ENCODE measurements around the gene HIC1.

Gene HIC1

GRCh38 chr17:2064980-2065785, 10.3 kb downstream of the HIC1 start:
- Histone ChIP-seq H2BK5ac (ENCODE audit: low read depth, low read length, poor library complexity, severe bottlenecking) (no peak overlapping the region), H3K9me3 (ENCODE audit: control insufficient read depth, low read length) (no peaks in the 10 kb centered on the region), H2AFZ (ENCODE audit: low read depth, low read length) (no peak overlapping the region), H3K23ac (ENCODE audit: low read length in 2 of 2) (no peak overlapping the region), H2BK15ac (ENCODE audit: low read depth, poor library complexity, severe bottlenecking) (peak overlapping the region; percentile 92), H3K27ac (ENCODE audit: low read length, poor library complexity, severe bottlenecking) (peak overlapping the region; percentile 93), H2AK5ac (ENCODE audit: low read length, severe bottlenecking) (peak overlapping the region; percentile 54), H4K8ac (ENCODE audit: low read length) (peak overlapping the region; percentile 41), H3K4me2 (ENCODE audit: low read length, poor library complexity, severe bottlenecking) (no peak overlapping the region), H2BK12ac (ENCODE audit: low read length in 2 of 2) (peak overlapping the region; percentile 14 to 42), H3K9ac (ENCODE audit: low read length) (peak overlapping the region; percentile 93), H2BK120ac (ENCODE audit: low read depth, low read length) (no peak overlapping the region), H3K4me1 (ENCODE audit: control insufficient read depth, insufficient read depth, low read depth, low read length) (peaks cover 73% of the 10 kb centered on the region), H3K14ac (ENCODE audit: low read length in 2 of 2) (peak overlapping the region in 1 of 2 experiments; percentile 76), H3K18ac (ENCODE audit: low read depth in 1 of 2, low read length in 2 of 2) (peak overlapping the region; percentile 35 to 76), H3K27me3 (ENCODE audit: control insufficient read depth in 1 of 2, insufficient read depth in 1 of 2, low read length in 2 of 2) (no peaks in the 10 kb centered on the region), H3K36me3 (ENCODE audit: control insufficient read depth in 1 of 2, insufficient read depth in 2 of 2, low read depth in 1 of 2, low read length in 2 of 2) (peaks cover 46 to 54% of the 10 kb centered on the region in 2 experiments), H3K4ac (ENCODE audit: low read depth in 1 of 2, low read length in 2 of 2) (peak overlapping the region; percentile 42 to 47), H4K91ac (ENCODE audit: low read length) (peak overlapping the region; percentile 60), H3K4me3 (ENCODE audit: insufficient read depth in 1 of 2, low read depth in 1 of 2, low read length in 2 of 2) (no peak overlapping the region), H3K79me1 (replicated peaks; ENCODE audit: low read length, poor library complexity, severe bottlenecking) (peaks cover 14% of the 10 kb centered on the region)
- DNase-seq, result peak; percentile 68
- 88% methylated on average over 23 of the region's 24 CpGs for WGBS

DNA sequence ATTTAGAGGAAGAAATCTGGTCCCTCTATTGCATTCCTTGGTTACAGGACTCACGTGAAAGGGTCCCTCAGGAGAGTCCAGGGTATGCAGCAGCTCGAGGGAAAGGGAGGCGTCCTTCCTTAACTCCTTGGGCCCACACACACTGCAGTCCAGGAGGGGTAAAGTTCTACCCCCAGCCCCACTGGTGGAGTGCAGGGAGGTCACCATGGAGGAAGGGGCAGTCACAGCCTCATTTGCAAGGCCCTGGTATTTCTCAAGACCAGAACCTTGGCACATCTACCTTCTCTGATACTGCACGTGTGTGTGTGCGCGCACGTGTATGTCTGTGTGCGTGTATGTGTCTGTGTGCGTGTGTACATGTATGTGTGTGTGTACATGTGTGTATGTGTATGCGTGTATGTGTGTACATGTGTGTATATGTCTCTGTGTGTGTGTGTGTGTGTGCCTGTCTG, 11.1 kb downstream of the HIC1 start:
- DNase-seq, result no peak
- peak overlapping the region; percentile 24 for H2BK120ac ChIP-seq (ENCODE audit: low read depth, low read length)
- 85% methylated on average over 10 of the region's 10 CpGs for WGBS
- H2AFZ ChIP-seq (ENCODE audit: low read depth, low read length), result no peak overlapping the region
- peak overlapping the region; percentile 67 for H4K91ac ChIP-seq (ENCODE audit: low read length)
- no peaks in the 10 kb centered on the region for H3K9me3 ChIP-seq (ENCODE audit: control insufficient read depth, low read length)
- peaks cover 77% of the 10 kb centered on the region for H3K4me1 ChIP-seq (ENCODE audit: control insufficient read depth, insufficient read depth, low read depth, low read length)
- no peak overlapping the region for H3K4me2 ChIP-seq (ENCODE audit: low read length, poor library complexity, severe bottlenecking)
- H3K4ac ChIP-seq (ENCODE audit: low read depth in 1 of 2, low read length in 2 of 2), result peak overlapping the region in 1 of 2 experiments; percentile 48
- peak overlapping the region; percentile 54 for H2AK5ac ChIP-seq (ENCODE audit: low read length, severe bottlenecking)
- H3K27ac ChIP-seq (ENCODE audit: low read length, poor library complexity, severe bottlenecking), result peak overlapping the region; percentile 93
- peak overlapping the region in 1 of 2 experiments; percentile 22 for H3K14ac ChIP-seq (ENCODE audit: low read length in 2 of 2)
- H3K23ac ChIP-seq (ENCODE audit: low read length in 2 of 2), result no peak overlapping the region
- H3K79me1 ChIP-seq (replicated peaks; ENCODE audit: low read length, poor library complexity, severe bottlenecking), result peaks cover 19% of the 10 kb centered on the region
- H3K4me3 ChIP-seq (ENCODE audit: insufficient read depth in 1 of 2, low read depth in 1 of 2, low read length in 2 of 2), result peak overlapping the region in 1 of 2 experiments; percentile 28
- peak overlapping the region; percentile 12 to 77 for H2BK12ac ChIP-seq (ENCODE audit: low read length in 2 of 2)
- peak overlapping the region; percentile 66 for H3K9ac ChIP-seq (ENCODE audit: low read length)
- H4K8ac ChIP-seq (ENCODE audit: low read length), result peak overlapping the region; percentile 85
- no peak overlapping the region for H2BK15ac ChIP-seq (ENCODE audit: low read depth, poor library complexity, severe bottlenecking)
- H3K18ac ChIP-seq (ENCODE audit: low read depth in 1 of 2, low read length in 2 of 2), result peak overlapping the region in 1 of 2 experiments; percentile 75
- H3K36me3 ChIP-seq (ENCODE audit: control insufficient read depth in 1 of 2, insufficient read depth in 2 of 2, low read depth in 1 of 2, low read length in 2 of 2), result peaks cover 46 to 54% of the 10 kb centered on the region in 2 experiments
- H3K27me3 ChIP-seq (ENCODE audit: control insufficient read depth in 1 of 2, insufficient read depth in 1 of 2, low read length in 2 of 2), result no peaks in the 10 kb centered on the region
- no peak overlapping the region for H2BK5ac ChIP-seq (ENCODE audit: low read depth, low read length, poor library complexity, severe bottlenecking)

DNA sequence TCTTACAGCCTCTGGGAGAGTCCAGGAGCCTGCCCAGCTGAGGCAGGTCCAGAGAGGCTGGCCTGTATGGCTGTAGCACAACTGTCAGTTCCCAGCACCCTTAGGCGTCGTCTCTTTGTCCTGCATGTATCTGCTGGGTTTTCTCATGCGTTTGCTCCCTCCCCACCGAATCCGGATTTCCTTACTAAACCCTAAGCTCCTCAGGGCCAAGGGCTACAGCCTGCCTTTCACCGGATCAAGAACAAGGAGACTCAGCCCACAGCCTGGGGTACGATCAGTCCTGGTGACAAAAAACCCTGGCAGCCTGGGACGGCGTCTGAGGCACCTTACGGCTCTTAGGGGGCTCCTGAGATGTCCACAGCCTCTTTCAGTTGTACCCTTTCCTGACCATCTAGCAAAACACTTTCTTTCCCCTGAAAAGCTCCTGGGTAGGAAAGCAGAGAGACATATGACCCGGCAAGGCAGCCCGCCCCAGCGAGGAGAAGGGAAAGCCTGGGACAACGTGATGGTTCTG, 12.2 kb downstream of the HIC1 start:
- Histone ChIP-seq H2BK5ac (ENCODE audit: low read depth, low read length, poor library complexity, severe bottlenecking) (peak overlapping the region; percentile 39), H3K4ac (ENCODE audit: low read depth in 1 of 2, low read length in 2 of 2) (peak overlapping the region; percentile 75 to 80), H2BK12ac (ENCODE audit: low read length in 2 of 2) (peak overlapping the region; percentile 56 to 88), H3K4me3 (ENCODE audit: insufficient read depth in 1 of 2, low read depth in 1 of 2, low read length in 2 of 2) (no peak overlapping the region), H3K23ac (ENCODE audit: low read length in 2 of 2) (peak overlapping the region in 1 of 2 experiments; percentile 18), H2BK15ac (ENCODE audit: low read depth, poor library complexity, severe bottlenecking) (peak overlapping the region; percentile 68), H2BK120ac (ENCODE audit: low read depth, low read length) (peak overlapping the region; percentile 1), H4K91ac (ENCODE audit: low read length) (peak overlapping the region; percentile 74), H3K36me3 (ENCODE audit: control insufficient read depth in 1 of 2, insufficient read depth in 2 of 2, low read depth in 1 of 2, low read length in 2 of 2) (peaks cover 49 to 56% of the 10 kb centered on the region in 2 experiments), H3K4me1 (ENCODE audit: control insufficient read depth, insufficient read depth, low read depth, low read length) (peaks cover 80% of the 10 kb centered on the region), H3K27me3 (ENCODE audit: control insufficient read depth in 1 of 2, insufficient read depth in 1 of 2, low read length in 2 of 2) (no peaks in the 10 kb centered on the region), H3K4me2 (ENCODE audit: low read length, poor library complexity, severe bottlenecking) (no peak overlapping the region), H3K27ac (ENCODE audit: low read length, poor library complexity, severe bottlenecking) (peak overlapping the region; percentile 93), H2AK5ac (ENCODE audit: low read length, severe bottlenecking) (peak overlapping the region; percentile 61), H3K14ac (ENCODE audit: low read length in 2 of 2) (no peak overlapping the region), H3K79me1 (replicated peaks; ENCODE audit: low read length, poor library complexity, severe bottlenecking) (peaks cover 19% of the 10 kb centered on the region), H2AFZ (ENCODE audit: low read depth, low read length) (no peak overlapping the region), H3K9me3 (ENCODE audit: control insufficient read depth, low read length) (no peaks in the 10 kb centered on the region), H3K9ac (ENCODE audit: low read length) (peak overlapping the region; percentile 66), H4K8ac (ENCODE audit: low read length) (peak overlapping the region; percentile 50), H3K18ac (ENCODE audit: low read depth in 1 of 2, low read length in 2 of 2) (peak overlapping the region; percentile 79 to 86)
- peak; percentile 48 for DNase-seq
- WGBS, result 85% methylated on average over 14 of the region's 14 CpGs

DNA sequence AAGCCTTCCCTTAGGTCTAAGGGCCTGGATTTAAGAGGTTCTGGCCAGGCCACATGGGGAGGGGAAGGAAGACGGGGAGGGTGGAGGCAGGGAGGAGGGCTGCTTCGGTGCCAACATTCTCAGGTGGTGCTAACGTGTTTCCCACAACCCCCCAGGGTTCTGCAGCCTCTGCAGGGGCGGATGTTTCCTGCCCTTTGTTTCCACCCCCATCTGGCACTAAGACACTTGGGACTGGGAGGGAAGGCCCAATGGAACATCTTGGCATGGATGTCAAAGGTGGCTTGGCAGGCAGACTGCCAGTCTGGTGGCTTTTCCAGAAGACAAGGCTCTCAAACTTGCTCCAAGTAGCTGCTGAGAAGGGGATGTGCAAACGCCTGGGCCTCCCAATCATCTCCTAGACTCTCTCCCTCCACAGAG, 12.7 kb downstream of the HIC1 start:
- no peak for DNase-seq
- peak overlapping the region; percentile 66 for H3K9ac ChIP-seq (ENCODE audit: low read length)
- peaks cover 78% of the 10 kb centered on the region for H3K4me1 ChIP-seq (ENCODE audit: control insufficient read depth, insufficient read depth, low read depth, low read length)
- H3K23ac ChIP-seq (ENCODE audit: low read length in 2 of 2), result peak overlapping the region in 1 of 2 experiments; percentile 18
- peak overlapping the region; percentile 73 for H2BK15ac ChIP-seq (ENCODE audit: low read depth, poor library complexity, severe bottlenecking)
- H2AFZ ChIP-seq (ENCODE audit: low read depth, low read length), result no peak overlapping the region
- peak overlapping the region; percentile 70 for H2BK5ac ChIP-seq (ENCODE audit: low read depth, low read length, poor library complexity, severe bottlenecking)
- H2AK5ac ChIP-seq (ENCODE audit: low read length, severe bottlenecking), result peak overlapping the region; percentile 61
- H2BK12ac ChIP-seq (ENCODE audit: low read length in 2 of 2), result peak overlapping the region; percentile 51 to 88
- peak overlapping the region; percentile 39 for H2BK120ac ChIP-seq (ENCODE audit: low read depth, low read length)
- no peaks in the 10 kb centered on the region for H3K27me3 ChIP-seq (ENCODE audit: control insufficient read depth in 1 of 2, insufficient read depth in 1 of 2, low read length in 2 of 2)
- H3K14ac ChIP-seq (ENCODE audit: low read length in 2 of 2), result peak overlapping the region in 1 of 2 experiments; percentile 20
- H3K18ac ChIP-seq (ENCODE audit: low read depth in 1 of 2, low read length in 2 of 2), result peak overlapping the region; percentile 79 to 86
- peak overlapping the region; percentile 75 to 80 for H3K4ac ChIP-seq (ENCODE audit: low read depth in 1 of 2, low read length in 2 of 2)
- H3K27ac ChIP-seq (ENCODE audit: low read length, poor library complexity, severe bottlenecking), result peak overlapping the region; percentile 93
- peak overlapping the region; percentile 83 for H4K91ac ChIP-seq (ENCODE audit: low read length)
- H3K9me3 ChIP-seq (ENCODE audit: control insufficient read depth, low read length), result no peaks in the 10 kb centered on the region
- H4K8ac ChIP-seq (ENCODE audit: low read length), result peak overlapping the region; percentile 62
- H3K4me2 ChIP-seq (ENCODE audit: low read length, poor library complexity, severe bottlenecking), result no peak overlapping the region
- H3K36me3 ChIP-seq (ENCODE audit: control insufficient read depth in 1 of 2, insufficient read depth in 2 of 2, low read depth in 1 of 2, low read length in 2 of 2), result peaks cover 49 to 60% of the 10 kb centered on the region in 2 experiments
- 89% methylated on average over 4 of the region's 5 CpGs for WGBS
- H3K4me3 ChIP-seq (ENCODE audit: insufficient read depth in 1 of 2, low read depth in 1 of 2, low read length in 2 of 2), result no peak overlapping the region
- peaks cover 19% of the 10 kb centered on the region for H3K79me1 ChIP-seq (replicated peaks; ENCODE audit: low read length, poor library complexity, severe bottlenecking)

Data from mesenchymal stem cell (in vitro differentiated cells and primary cell).